NCI-H1694 (cell line): Measurements from ENCODE around the gene CERT1.

Experiments used
- DNase-seq: peaks from one replicate; lab custom pipeline; 2025; lab: John Stamatoyannopoulos, UW

Gene CERT1

DNA sequence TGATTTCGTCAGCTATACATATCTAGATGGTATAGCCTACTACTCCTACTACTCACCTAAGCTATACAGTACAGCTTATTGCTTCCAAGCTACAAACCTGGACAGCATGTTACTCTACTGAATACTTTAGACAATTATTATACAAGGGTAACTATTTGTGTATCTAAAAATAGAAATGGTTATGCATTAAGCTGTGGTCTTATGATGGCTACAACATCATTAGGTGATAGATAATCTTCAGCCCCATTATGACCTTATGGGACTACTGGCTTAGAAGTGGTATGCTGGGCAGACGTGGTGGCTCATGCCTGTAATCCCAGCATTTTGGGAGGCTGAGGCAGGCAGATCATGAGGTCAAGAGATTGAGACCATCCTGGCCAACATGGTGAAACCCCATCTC, 40.2 kb downstream of the CERT1 start:
- DNase-seq: no peak

GRCh38 chr5:75469017-75469416, 42.4 kb downstream of the CERT1 start:
- DNase-seq: no peak

- no peak for DNase-seq
Observed at GRCh38 chr5:75468593-75468992, 42.8 kb downstream of the CERT1 start.

- DNase-seq: no peak
Observed at GRCh38 chr5:75466006-75466716, 45.3 kb downstream of the CERT1 start.

GRCh38 chr5:75465480-75465879, 45.9 kb downstream of the CERT1 start:
- DNase-seq: no peak

DNA sequence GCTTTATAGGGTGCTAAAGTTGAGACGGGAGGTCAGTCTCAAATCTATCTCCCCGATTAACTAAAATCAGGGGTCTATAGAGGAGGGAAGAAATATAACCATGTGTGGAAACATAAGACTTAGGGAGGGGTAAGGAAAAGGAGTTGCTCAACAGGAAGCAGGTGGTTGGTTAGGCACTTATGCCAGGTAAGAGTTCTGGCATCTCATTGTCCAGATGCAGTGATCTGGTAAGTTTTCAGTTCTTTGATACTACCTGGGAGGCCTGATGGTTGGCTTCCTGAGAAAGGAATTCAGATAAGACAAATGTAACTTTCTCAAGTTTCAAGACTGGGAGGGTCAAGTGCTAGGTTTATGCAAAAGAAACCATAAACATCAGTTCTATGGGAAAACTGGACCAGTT, 47.7 kb downstream of the CERT1 start:
- DNase-seq: no peak

DNA sequence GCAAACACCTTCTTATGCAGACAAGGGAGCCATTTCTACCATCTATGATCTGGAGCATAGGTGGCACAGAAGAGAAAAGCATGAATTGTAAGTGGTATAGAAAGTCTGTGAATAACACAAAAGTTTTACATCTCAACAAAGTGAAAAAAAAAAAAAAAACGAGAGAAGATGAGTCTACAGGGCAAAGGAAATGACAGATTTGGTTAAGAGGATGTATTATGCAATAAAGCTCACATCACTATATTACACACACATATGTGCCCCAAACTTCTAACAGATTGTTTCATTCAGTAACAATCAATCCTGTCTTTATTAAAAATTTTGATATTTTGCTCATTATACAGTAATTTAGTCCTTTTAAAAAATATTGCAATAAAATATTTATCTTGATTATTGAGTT, 49.8 kb downstream of the CERT1 start:
- DNase-seq: no peak

GRCh38 chr5:75460942-75461610, 50.4 kb downstream of the CERT1 start:
- no peak for DNase-seq

DNA sequence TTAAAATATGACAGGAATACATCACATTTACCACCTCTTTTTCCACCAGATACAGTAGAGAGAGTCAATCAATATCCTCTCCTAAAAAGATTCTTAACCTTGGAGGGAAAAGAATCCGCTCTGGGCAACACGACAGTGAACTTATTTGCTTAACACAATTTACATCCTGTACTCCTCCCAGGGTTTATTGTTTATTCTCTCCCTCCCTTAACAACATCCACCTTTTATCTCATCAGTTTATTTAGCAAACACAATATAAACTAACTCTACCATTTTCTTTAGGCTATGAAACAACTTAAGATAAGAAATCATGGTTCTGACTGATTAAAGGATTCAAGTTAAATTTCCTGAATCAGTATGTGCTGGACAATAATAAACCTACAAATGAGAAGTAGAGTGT, 50.9 kb downstream of the CERT1 start:
- no peak for DNase-seq

- DNase-seq: no peak
Observed at GRCh38 chr5:75457691-75458090, 53.7 kb downstream of the CERT1 start.

GRCh38 chr5:75457161-75457560, 54.3 kb downstream of the CERT1 start:
- DNase-seq: no peak

DNA sequence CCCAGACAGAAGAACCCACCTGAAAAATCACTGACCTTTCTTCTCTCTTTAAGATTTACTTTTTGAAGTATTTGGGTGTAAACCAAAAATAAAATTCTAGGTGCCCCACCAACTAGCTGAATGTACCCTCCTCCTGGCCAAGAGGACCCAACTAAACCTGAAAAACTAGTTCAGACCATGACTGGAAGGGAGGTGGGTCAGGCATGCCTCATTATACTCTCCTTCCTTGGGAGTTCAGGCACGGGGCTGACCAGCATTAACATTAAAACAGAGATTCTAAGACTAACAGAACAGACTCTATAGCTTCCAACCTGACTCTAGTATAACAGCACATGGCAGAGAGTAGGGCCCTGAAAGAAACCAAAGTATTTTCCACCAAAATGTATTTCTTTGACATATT, 61.4 kb downstream of the CERT1 start:
- no peak for DNase-seq

DNA sequence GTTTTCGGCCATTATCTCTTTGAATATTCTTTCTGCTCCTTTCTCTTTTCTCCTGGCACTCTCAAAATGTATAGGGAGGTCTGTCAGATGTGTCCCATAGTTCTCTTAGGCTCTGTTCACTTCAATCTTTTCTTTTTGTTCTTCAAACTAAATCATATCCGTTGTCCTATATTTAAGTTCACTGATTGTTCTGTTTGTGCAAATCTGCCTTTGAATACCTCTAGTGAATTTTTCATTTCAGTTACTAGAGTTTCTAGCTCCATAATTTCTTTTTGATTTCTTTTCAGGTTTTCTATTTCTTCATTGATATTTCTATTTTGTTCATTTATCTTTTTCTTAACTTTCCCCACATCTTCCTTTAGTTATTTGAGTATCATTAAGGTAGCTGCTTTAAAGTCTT, 65.4 kb downstream of the CERT1 start:
- DNase-seq: no peak

DNA sequence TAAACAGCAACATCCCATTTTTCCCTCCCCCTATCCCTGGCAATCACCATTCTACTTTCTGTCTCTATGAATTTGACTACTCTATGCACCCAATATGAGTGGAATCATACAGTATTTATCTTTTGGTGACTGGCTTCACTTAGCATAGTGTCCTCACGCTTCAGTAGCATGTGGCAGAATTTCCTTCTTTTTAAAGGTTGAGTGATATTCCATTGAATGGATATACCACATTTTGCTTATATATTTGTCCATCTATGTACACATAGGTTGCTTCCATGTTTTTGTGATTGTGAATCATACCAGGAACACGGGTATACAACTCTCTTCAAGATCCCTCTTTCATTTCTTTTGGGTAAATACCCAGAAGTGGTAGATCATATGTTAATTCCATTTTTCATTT, 69.9 kb downstream of the CERT1 start:
- no peak for DNase-seq

- no peak for DNase-seq
Observed at GRCh38 chr5:75439276-75439675, 72.2 kb downstream of the CERT1 start.

DNA sequence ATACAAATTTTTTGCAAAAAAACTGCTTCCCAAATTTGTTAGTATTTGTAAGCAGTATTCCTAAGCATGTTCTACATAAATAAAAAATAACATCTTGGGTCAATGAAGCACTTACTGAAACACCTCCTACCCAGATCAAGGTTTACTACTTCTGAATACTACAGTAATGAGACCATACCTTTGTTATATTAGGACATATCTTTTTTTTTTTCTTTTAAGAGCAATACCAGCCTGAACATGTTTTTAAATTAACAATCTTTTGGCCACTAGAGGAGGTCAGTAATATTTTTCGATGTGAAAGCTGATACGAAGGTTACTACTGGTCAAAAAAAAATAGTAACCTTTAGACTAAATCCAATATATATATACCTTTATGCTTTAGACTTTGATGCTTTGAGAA, 72.7 kb downstream of the CERT1 start:
- DNase-seq: no peak

GRCh38 chr5:75435096-75435495, 76.3 kb downstream of the CERT1 start:
- DNase-seq: no peak

DNA sequence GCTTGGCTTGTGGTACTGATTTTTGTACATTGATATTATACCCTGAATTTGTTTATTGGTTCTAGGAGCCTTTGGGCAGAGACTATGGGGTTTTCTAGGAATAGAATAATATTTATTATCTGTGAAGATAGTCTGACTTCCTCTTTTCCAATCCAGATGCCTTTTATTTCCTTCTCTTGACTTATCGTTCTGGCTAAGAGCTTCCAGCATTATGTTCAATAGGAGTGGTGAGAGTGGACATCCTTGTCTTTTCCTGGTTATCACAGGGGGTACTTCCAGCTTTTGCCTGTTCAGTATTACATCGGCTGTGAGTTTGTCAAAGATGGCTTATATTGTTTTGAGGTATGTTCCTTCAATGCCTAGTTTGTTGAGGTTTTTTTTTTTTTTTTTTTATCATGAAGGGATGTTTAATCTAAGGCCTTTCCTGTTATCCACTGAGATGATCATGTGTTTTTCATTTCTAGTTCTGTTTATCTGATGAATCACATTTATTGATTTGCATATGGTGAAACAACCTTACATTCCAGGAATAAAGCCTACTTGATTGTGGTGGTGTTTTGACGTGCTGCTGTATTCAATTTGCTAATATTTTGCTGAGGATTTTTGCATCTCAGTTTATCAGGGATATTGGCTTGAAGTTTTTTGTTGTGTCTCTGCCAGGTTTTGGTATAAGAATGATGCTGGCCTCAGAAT, 77.5 kb downstream of the CERT1 start:
- DNase-seq: no peak

- no peak for DNase-seq
Observed at GRCh38 chr5:75414241-75414640, 97.2 kb downstream of the CERT1 start.

- DNase-seq: no peak
Observed at GRCh38 chr5:75412111-75412990, 99.1 kb downstream of the CERT1 start.

GRCh38 chr5:75405296-75405695, 106.1 kb downstream of the CERT1 start:
- no peak for DNase-seq

- DNase-seq: no peak
Observed at GRCh38 chr5:75395277-75395676, 116.2 kb downstream of the CERT1 start.
